HG03159 (cell line): ENCODE results near the gene CBX5.
"Not testable (repeated sequence)": the region's sequence is repeated elsewhere in the genome, so short reads cannot be mapped to it uniquely, and the experiment has no call there.

ENCODE experiments used
- ATAC-seq: cut with Tn5 transposase; IDR thresholded peaks from one replicate; pipeline ENCODE4 v1.9.1; 2021; ENCODE audit warnings: mild to moderate bottlenecking, moderate library complexity; ENCODE audit not compliant: unreplicated experiment

CBX5 gene

GRCh38 chr12:54294953-54295566 is 15.1 kb upstream of the CBX5 start:
- no peak for ATAC-seq

- ATAC-seq, result no peak
Measured at GRCh38 chr12:54294152-54294952, 14.4 kb upstream of the CBX5 start.

GRCh38 chr12:54292931-54293241 is 13.0 kb upstream of the CBX5 start:
- ATAC-seq, result no peak

- ATAC-seq, result no peak
Measured at GRCh38 chr12:54292083-54292930, 12.4 kb upstream of the CBX5 start.

GRCh38 chr12:54287261-54288157 is 7.6 kb upstream of the CBX5 start:
- ATAC-seq, result no peak

- ATAC-seq, result no peak
Measured at GRCh38 chr12:54286042-54287030, 6.4 kb upstream of the CBX5 start.

- no peak for ATAC-seq
Measured at GRCh38 chr12:54285150-54286041, 5.5 kb upstream of the CBX5 start.

GRCh38 chr12:54284070-54284780 is 4.3 kb upstream of the CBX5 start:
- not testable (repeated sequence) for ATAC-seq

GRCh38 chr12:54282949-54283593 is 3.1 kb upstream of the CBX5 start:
- ATAC-seq, result no peak

- ATAC-seq, result not testable (repeated sequence)
Measured at GRCh38 chr12:54281694-54282093, 1.8 kb upstream of the CBX5 start.

- ATAC-seq, result not testable (repeated sequence)
Measured at GRCh38 chr12:54281261-54281638, 1.3 kb upstream of the CBX5 start.

GRCh38 chr12:54280468-54281260 is 742 bp upstream of the CBX5 start, which contains the start of gene HNRNPA1:
HNRNPA1 (plus strand) TSS chr12:54280726; CDS start chr12:54280808, 82 bp downstream.
- ATAC-seq, result peak; percentile 88

- no peak for ATAC-seq
Measured at GRCh38 chr12:54279227-54279631, 693 bp downstream of the CBX5 start.

- ATAC-seq, result no peak
Measured at GRCh38 chr12:54277823-54278276, 2.1 kb downstream of the CBX5 start.

- no peak for ATAC-seq
Measured at GRCh38 chr12:54276368-54276767, 3.6 kb downstream of the CBX5 start.

GRCh38 chr12:54273981-54274380 is 5.9 kb downstream of the CBX5 start:
- no peak for ATAC-seq
